HG03135 (cell line): ENCODE measurements around the gene REEP3.
"Not testable (repeated sequence)": the region's sequence is repeated elsewhere in the genome, so short reads cannot be mapped to it uniquely, and the experiment has no call there.

Experiments used
- ATAC-seq: cut with Tn5 transposase; IDR thresholded peaks from one replicate; pipeline ENCODE4 v1.9.1; 2021; ENCODE audit warnings: mild to moderate bottlenecking, moderate library complexity; ENCODE audit not compliant: unreplicated experiment

REEP3 gene

DNA sequence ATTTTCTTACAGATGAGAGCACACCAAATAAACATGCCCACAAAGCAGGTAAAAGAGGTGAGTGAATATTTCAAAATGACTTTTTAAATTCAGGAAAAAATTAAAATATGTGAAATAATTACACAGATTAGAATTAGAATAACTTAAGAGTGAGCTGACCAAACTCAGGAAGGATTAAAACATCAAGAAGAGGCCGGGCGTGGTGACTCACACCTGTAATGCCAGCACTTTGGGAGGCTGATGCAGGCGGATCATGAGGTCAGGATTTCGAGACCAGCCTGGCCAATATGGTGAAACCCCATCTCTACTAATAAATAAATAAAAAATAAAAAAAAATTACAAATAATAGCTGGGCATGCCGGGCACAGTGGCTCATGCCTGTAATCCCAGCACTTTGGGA lies 140.1 kb downstream of the REEP3 start:
- no peak for ATAC-seq

DNA sequence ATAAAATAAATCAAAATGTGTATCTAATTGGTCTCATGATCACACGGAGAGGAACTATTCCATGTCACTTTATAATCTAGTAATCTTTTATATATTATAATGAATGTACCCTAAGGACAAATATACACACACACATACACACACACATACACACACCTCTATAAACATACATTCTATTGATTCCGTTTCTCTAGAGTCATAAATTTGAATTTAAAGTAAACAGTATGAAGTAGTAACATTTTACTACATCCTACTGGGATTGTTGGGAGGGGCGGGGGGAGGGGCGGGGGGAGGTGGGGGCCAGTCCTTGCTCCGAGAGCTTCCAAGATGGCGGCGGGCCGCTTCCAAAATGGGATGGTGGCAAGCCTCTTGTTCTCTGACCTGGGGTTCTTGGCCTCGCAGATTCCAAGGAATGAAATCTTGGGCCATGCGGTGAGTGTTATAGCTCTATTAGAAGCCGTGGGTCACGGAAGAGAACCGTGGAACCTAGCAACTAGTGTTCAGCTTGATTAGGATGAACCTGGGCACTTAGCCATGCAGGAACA lies 143.2 kb downstream of the REEP3 start:
- ATAC-seq, result no peak

DNA sequence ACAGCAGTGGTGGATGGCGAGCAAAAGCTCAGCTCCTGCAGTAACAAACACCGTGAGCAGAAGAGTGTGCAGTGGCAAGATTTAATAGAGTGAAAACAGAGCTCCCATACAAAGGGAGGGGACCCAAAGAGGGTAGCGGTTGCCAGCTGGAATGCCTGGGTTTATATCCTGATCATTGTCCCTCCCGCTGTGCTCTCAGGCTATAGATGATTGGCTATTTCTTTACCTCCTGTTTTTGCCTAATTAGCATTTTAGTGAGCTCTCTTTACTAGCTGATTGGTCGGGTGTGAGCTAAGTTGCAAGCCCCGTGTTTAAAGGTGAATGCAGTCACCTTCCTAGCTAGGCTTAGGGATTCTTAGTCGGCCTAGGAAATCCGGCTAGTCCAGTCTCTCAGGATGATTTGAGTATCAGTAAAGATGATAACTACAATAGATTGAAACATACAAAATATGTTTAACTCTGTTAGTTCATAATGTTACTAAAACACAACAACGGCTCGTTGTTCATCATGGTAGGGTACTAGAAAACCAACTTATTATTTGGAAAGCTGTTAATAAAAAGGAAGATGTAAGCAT lies 143.9 kb downstream of the REEP3 start:
- ATAC-seq, result not testable (repeated sequence)

DNA sequence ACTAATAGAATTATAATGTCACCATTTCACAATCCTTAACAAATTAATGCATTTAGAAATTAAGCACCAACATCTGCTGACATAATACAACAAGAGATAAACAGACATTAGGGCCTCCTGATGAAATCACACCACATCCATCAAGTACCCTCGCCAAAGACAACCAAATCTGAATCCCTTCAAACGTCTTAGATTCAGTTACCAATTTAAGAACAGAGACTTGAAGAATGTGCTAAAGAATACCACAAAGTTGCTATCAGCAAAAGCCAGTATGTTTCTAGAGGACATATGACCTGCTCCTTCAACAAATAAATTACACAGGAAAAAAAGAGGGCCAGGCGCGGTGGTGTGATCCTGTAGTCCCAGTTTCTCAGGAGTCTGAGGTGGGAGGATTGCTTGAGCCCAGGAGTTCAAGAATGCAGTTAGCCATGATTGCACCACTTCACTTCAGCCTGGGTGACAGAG lies 144.5 kb downstream of the REEP3 start:
- no peak for ATAC-seq

DNA sequence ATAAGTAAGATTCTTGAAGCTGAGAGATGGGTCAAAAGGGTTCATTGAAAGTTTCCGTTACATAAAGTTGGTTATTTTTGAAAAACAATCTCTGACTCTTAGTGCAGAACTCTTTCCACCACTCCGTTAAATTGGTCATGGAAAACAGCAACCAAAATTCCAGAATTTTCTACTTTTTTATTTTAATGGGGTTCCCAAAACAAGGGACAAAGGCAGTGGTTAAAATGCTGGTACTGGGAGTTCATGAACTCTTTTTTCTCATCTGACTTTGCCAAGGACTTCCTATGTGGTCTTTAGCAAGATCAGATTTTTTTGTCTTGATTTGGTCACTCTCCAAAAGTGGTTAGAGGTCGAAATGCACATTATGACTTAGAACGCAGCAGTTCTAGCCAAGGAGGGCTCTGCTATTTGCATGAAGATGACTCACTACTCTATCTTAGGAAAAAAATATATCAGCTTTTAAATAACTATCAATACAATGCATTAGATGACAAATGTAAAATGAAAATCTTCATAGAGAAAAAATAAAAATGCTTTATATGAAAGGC lies 145.7 kb downstream of the REEP3 start:
- peak; percentile 74 for ATAC-seq

DNA sequence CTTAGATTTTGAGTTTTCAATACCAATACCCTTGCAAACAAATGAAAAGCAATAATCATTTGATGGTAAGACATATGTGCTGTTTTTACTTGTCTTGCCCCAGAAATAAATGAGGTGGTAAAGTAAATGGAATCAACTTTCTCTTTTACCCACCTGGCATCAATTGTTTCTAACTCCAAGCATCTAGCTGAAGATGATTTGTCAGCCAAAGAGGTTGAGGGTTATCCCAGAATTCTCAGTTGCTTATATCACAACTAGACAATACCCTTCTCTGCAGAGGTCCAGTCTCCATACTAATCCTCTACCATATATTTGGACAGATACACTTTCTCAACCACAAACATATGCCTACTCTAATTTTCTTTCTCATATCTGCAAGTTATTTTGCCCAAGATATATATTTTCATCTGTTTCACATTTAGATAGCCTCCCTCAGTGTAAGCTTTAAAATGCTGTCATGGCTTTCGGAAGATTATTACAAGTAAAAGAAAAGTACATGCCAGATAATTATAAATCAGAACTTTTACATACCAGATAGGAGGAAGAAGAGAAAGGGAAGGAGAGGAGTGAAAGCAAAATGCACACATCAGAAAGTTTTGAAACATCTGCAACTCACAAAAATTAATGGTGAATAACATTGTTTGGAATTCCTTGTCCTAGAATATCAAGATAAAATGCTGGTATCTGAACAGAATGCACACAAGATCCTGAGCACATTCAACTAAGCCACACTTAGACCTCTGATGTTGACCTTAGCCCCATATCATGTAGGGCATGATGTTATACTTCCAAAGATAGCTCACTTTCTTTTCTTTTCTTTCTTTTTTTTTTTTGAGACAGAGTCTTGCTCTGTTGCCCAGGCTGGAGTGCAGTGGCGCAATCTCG lies 146.6 kb downstream of the REEP3 start:
- no peak for ATAC-seq

DNA sequence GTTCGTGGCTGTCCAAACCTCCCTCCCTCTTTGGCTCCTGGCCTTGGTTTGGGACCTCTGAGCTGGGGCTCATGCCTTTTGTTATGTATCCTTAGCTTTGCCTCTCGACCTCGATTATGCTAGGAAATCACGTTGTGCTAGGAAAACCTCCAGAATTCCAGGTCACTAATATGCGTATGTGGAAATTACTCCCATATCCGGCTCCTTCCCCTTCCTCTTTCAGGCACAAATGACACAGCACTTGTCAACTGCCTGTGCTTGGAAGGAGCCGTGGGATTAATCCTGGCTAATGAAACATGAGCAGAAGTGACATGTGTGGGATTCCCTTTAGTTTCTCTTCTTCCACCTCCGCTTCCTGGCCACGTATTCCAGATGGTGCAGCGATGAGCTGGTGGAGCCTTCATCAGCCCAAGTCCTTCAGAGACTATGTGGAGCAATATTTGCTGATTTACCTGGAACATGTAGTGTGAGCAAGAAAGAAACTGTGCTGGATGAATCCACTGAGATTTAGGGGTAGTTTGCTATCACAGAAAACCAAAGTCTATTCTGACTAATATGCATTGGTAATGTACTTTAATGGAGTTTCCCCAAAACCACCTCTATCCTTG lies 149.2 kb downstream of the REEP3 start:
- ATAC-seq, result no peak

DNA sequence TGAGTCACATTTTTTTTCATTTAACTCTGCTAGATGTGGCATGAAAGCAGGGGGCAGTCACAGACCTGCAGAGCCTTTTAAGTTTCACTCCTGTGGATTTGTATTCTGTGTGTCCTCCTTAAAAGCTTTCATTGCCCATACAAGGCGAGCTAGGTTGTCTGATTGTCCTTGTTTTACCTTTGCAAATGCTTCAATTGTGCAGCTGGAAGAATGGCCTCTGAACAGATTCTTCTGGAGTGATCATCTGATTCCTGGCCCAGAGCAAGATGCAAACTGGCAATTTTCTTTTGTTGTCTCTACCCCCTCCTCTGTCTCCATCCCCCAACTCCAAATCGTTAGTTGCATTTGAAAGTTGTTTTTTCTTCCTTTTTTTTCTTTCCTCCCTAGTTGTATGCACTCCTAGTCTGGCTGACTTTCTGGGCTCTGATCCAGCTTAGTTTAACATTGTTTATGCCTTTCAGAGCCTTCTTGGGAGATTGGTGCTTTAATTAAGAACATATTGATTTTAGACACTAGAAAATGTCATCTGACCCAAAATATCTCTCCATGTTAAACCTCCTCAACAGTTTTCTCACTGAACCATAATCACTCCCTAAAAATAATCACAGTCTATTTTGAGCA lies 150.2 kb downstream of the REEP3 start:
- ATAC-seq, result no peak

DNA sequence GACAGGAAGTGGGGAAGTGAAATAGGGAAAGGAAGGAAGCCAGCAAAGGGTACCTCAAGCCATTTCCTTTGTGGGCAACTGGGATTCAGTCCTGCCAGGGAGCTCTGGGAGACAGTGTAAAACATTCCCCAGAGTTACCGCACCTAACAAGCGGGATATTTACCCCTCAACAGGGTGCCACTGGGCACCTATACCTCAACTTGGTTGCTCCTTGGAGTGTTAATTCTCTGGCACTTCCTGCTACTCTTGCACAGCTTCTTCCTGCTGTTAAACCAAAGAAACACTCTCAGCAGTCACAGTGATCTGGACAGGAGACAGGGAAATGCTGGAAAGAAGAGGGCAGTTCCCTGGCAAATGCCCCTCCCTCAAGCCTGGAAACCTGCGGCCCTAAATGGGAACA lies 151.3 kb downstream of the REEP3 start:
- no peak for ATAC-seq

DNA sequence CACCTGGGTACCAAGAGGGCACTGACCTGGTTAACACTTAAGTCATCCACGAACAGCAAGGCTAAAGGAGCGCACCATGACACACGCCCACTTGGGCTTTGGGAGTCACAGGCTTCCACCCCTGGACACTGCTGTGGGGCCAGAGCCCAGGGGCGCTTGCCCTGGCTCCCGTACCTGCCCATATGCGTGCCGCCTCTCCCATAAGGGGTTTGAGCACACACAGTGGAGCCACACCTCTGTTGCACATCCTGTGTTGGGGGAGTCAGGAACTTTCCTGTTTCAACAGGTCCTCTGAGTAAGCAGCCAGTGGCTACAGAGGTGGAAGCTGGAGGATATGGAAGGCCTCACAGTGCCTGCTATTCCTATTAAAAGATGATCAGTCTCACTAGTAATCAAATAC lies 152.0 kb downstream of the REEP3 start:
- ATAC-seq, result no peak

DNA sequence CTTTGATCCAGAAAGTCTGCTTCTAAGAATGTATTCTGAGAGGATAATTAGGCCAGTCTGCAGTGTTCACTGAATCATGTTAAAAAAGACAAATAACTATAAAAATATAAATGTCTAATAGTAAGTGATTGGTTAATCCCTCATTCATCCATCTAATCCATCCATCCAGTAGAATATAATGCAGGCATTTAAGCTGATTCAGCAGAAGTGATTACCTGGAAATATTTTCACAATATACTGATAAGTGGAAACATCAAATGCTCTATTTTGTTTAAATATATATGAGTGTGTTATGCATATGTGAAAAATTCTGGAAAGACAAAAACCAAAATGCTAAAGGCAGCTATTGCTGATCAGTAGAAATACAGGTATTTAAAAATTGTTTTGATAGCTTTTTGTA lies 152.6 kb downstream of the REEP3 start:
- no peak for ATAC-seq
